ENCODE measurements around the gene ACSBG1.

DNA sequence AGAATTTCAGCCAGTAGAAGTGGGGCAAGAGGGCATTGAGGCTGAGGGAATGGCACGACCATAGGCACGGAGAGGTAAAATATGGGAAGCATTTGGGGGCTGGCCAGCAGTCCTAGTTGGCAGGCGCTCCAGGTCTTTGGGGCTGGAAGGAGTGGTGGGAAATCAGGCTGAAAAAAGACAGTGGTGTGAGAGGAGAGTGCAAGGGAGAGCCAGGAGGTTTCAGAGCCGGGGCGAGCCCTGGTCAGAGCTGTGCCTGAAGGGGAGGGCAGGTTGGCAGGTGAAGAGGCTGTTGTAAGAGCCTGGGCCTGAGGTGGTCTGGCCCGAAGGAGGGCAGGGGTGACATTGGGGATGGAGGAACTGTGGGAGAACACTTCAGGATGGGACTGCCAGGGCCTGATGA is 86.8 kb downstream of the ACSBG1 start:
- TF ChIP-seq JUND (IDR thresholded peaks at IDR 0.05; ENCODE audit: low read length) (no peak), RFX5 (IDR thresholded peaks at IDR 0.05; ENCODE audit: borderline replicate concordance, low read depth, low read length) (no peak), EP300 (IDR thresholded peaks at IDR 0.05; ENCODE audit: borderline replicate concordance in 1 of 2, low read depth in 2 of 2, low read length in 2 of 2) (no peak), GABPA (IDR thresholded peaks at IDR 0.05; ENCODE audit: borderline replicate concordance, insufficient read depth, low read length) (no peak), POLR2AphosphoS5 (IDR thresholded peaks at IDR 0.05; ENCODE audit: low read depth, low read length) (no peak), SUZ12 (IDR thresholded peaks at IDR 0.05; ENCODE audit: low read length) (no peak), EZH2 (IDR thresholded peaks at IDR 0.05; ENCODE audit: low read depth, low read length, severe bottlenecking) (no peak), POLR2A (IDR thresholded peaks at IDR 0.05; ENCODE audit: control extremely low read depth in 1 of 2, low read depth in 2 of 2, low read length in 2 of 2) (no peak), TAF1 (IDR thresholded peaks at IDR 0.05; ENCODE audit: low read depth, low read length) (no peak), EGR1 (IDR thresholded peaks at IDR 0.05; ENCODE audit: borderline replicate concordance, low read depth, low read length) (no peak), SIX5 (IDR thresholded peaks at IDR 0.05; ENCODE audit: low read depth, low read length) (no peak), SRF (IDR thresholded peaks at IDR 0.05; ENCODE audit: low read depth, low read length) (no peak)
- TF ChIP-seq, protein P1, sequence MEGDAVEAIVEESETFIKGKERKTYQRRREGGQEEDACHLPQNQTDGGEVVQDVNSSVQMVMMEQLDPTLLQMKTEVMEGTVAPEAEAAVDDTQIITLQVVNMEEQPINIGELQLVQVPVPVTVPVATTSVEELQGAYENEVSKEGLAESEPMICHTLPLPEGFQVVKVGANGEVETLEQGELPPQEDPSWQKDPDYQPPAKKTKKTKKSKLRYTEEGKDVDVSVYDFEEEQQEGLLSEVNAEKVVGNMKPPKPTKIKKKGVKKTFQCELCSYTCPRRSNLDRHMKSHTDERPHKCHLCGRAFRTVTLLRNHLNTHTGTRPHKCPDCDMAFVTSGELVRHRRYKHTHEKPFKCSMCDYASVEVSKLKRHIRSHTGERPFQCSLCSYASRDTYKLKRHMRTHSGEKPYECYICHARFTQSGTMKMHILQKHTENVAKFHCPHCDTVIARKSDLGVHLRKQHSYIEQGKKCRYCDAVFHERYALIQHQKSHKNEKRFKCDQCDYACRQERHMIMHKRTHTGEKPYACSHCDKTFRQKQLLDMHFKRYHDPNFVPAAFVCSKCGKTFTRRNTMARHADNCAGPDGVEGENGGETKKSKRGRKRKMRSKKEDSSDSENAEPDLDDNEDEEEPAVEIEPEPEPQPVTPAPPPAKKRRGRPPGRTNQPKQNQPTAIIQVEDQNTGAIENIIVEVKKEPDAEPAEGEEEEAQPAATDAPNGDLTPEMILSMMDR (IDR thresholded peaks at IDR 0.05; ENCODE audit: control extremely low read depth in 1 of 3, insufficient read depth in 1 of 3, low read depth in 1 of 3, low read length in 3 of 3), result no peak
- TF ChIP-seq, protein P2, sequence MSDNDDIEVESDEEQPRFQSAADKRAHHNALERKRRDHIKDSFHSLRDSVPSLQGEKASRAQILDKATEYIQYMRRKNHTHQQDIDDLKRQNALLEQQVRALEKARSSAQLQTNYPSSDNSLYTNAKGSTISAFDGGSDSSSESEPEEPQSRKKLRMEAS (IDR thresholded peaks at IDR 0.05), result no peak

Measured in H1 (cell line).